Neural cell (in vitro differentiated cells): ENCODE results near the gene PLEKHG5. TPM values are rescaled to one million over a fixed set of nuclear protein-coding genes. Genes with fewer than 3 reads are reported as not detected.

Experiments
- H2AFZ ChIP-seq: fragments of 200-600, 300-800 bp; sonication (generic), shearing (Covaris generic); 2 replicates; pipeline ENCODE4 v1.6.0; 2014; ENCODE audit warnings: low read depth, mild to moderate bottlenecking, antibody characterized with exemption, low read length, moderate library complexity
- H3F3A ChIP-seq: fragments of 200-600 bp; shearing (Covaris generic); 2 replicates; pipeline ENCODE4 v1.6.1; 2016; ENCODE audit warnings: mild to moderate bottlenecking, moderate library complexity, mixed read lengths, antibody characterized with exemption, low read length; ENCODE audit not compliant: insufficient read depth, poor library complexity, severe bottlenecking
- H3K27ac ChIP-seq: fragments of 200-600, 300-800 bp; sonication (generic), shearing (Covaris generic); 2 replicates; pipeline ENCODE4 v1.5.1; 2014; ENCODE audit warnings: mild to moderate bottlenecking, low read length, moderate library complexity
- H3K27me3 ChIP-seq: fragments of 300-800, 200-600 bp; sonication (generic), shearing (Covaris generic); 2 replicates; pipeline ENCODE4 v1.6.0; 2014; ENCODE audit warnings: mild to moderate bottlenecking, low read depth, low read length, moderate library complexity; ENCODE audit not compliant: insufficient read depth
- H3K36me3 ChIP-seq: fragments of 300-800, 200-600 bp; sonication (generic), shearing (Covaris generic); 2 replicates; pipeline ENCODE4 v1.5.1; 2014; ENCODE audit warnings: mild to moderate bottlenecking, antibody characterized with exemption, low read length, moderate library complexity; ENCODE audit not compliant: insufficient read depth
- H3K4me2 ChIP-seq: fragments of 300-800, 200-600 bp; sonication (generic), shearing (Covaris generic); 2 replicates; pipeline ENCODE4 v1.6.0; 2014; ENCODE audit warnings: mild to moderate bottlenecking, low read length
- H3K4me3 ChIP-seq: fragments of 300-800, 200-600 bp; sonication (generic), shearing (Covaris generic); 2 replicates; pipeline ENCODE4 v1.5.1; 2014; ENCODE audit warnings: mild to moderate bottlenecking, low read length, moderate library complexity
- H3K79me2 ChIP-seq: fragments of 200-600 bp; shearing (Covaris generic); replicated peaks from 2 replicates; pipeline ENCODE4 v1.6.0; 2014; ENCODE audit warnings: mild to moderate bottlenecking, low read length, moderate library complexity; ENCODE audit not compliant: insufficient read depth
- H3K9ac ChIP-seq: fragments of 300-800, 200-600 bp; sonication (generic), shearing (Covaris generic); 2 replicates; pipeline ENCODE4 v1.6.1; 2016; ENCODE audit warnings: mild to moderate bottlenecking, low read length, mixed read lengths
- H3K9me2 ChIP-seq: fragments of 200-600 bp; shearing (Covaris generic); 2 replicates; pipeline ENCODE4 v1.6.1; 2016; ENCODE audit warnings: mild to moderate bottlenecking, low read length, mixed read lengths; ENCODE audit not compliant: insufficient read depth
- H3K9me3 ChIP-seq: fragments of 200-600, 300-800 bp; sonication (generic), shearing (Covaris generic); 2 replicates; pipeline ENCODE4 v1.6.1; 2016; ENCODE audit warnings: mild to moderate bottlenecking, mixed run types, low read length, moderate library complexity, mixed read lengths
- H4K20me1 ChIP-seq: fragments of 200-600 bp; shearing (Covaris generic); 2 replicates; pipeline ENCODE4 v1.6.1; 2016; ENCODE audit warnings: mild to moderate bottlenecking, mixed run types; ENCODE audit not compliant: insufficient read depth
- CTCF ChIP-seq: fragments of 450-650 bp; IDR thresholded peaks from 2 replicates; pipeline ENCODE4 v1.5.1; 2014; ENCODE audit warnings: antibody characterized with exemption, mild to moderate bottlenecking, moderate library complexity; ENCODE audit not compliant: poor library complexity, severe bottlenecking
- EP300 ChIP-seq: fragments of 450-650 bp; conservative IDR thresholded peaks from 2 replicates; pipeline ENCODE4 v1.6.1; 2014; ENCODE audit warnings: antibody characterized with exemption, mild to moderate bottlenecking, moderate library complexity; ENCODE audit not compliant: poor library complexity, severe bottlenecking
- EZH2 ChIP-seq: fragments of 200-600, 300-800 bp; shearing (Covaris generic), sonication (generic); IDR thresholded peaks from 2 replicates; pipeline ENCODE4 v1.6.1; 2014; ENCODE audit warnings: antibody characterized with exemption, low read length, borderline replicate concordance, mild to moderate bottlenecking; ENCODE audit not compliant: insufficient read depth, poor library complexity, severe bottlenecking
- MXI1 ChIP-seq: fragments of 450-650 bp; conservative IDR thresholded peaks from 2 replicates; pipeline ENCODE4 v1.6.1; 2014; ENCODE audit warnings: antibody characterized with exemption, mild to moderate bottlenecking; ENCODE audit not compliant: poor library complexity, severe bottlenecking
- POLR2AphosphoS5 ChIP-seq: IDR thresholded peaks from 2 replicates; pipeline ENCODE4 v1.6.1; 2012
- RAD21 ChIP-seq: fragments of 450-650 bp; conservative IDR thresholded peaks from 2 replicates; pipeline ENCODE4 v1.6.1; 2014; ENCODE audit warnings: antibody characterized with exemption, mild to moderate bottlenecking, moderate library complexity
- REST ChIP-seq: IDR thresholded peaks from 2 replicates; pipeline ENCODE4 v1.6.1; 2012; ENCODE audit warnings: borderline replicate concordance
- SMC3 ChIP-seq: fragments of 450-650 bp; conservative IDR thresholded peaks from 2 replicates; pipeline ENCODE4 v1.6.1; 2014; ENCODE audit warnings: antibody characterized with exemption, mild to moderate bottlenecking, moderate library complexity; ENCODE audit not compliant: poor library complexity
- TAF1 ChIP-seq: IDR thresholded peaks from 2 replicates; pipeline ENCODE4 v1.6.1; 2012; ENCODE audit warnings: low read depth
- polyA plus RNA-seq: library from polyadenylated mRNA; depleted of rRNA; stranded (reverse); fragments of >200 nt; gene quantifications from 2 replicates; pipeline ENCODE4 v1.2.3, GENCODE V29; 2014

PLEKHG5 gene
- polyA plus RNA-seq, 1 donor from 2014 or later = 24.0 TPM

GRCh38 chr1:6534248-6534822, 42.9 kb upstream of the PLEKHG5 start:
- Histone ChIP-seq H3K27me3 (no peaks in the 10 kb centered on the region), H3K4me3 (no peak overlapping the region), H3K9me2 (no peaks in the 10 kb centered on the region), H4K20me1 (no peaks in the 10 kb centered on the region), H3K27ac (no peak overlapping the region), H2AFZ (no peak overlapping the region), H3K9me3 (no peaks in the 10 kb centered on the region), H3K36me3 (peaks cover 6% of the 10 kb centered on the region), H3F3A (no peaks in the 10 kb centered on the region), H3K79me2 (no peaks in the 10 kb centered on the region), H3K9ac (no peak overlapping the region), H3K4me2 (no peak overlapping the region)
- TF ChIP-seq SMC3 = no peak
- no peak for TF ChIP-seq CTCF
- no peak for TF ChIP-seq RAD21
- no peak for TF ChIP-seq EZH2
- TF ChIP-seq REST = no peak
- TF ChIP-seq TAF1 = no peak
- TF ChIP-seq MXI1 = no peak
- TF ChIP-seq POLR2AphosphoS5 = no peak
- TF ChIP-seq EP300 = no peak

- Histone ChIP-seq H3K79me2 (no peaks in the 10 kb centered on the region), H3K27me3 (no peaks in the 10 kb centered on the region), H3K9ac (no peak overlapping the region), H2AFZ (no peak overlapping the region), H3K36me3 (peaks cover 12% of the 10 kb centered on the region), H3K9me3 (no peaks in the 10 kb centered on the region), H3K4me2 (no peak overlapping the region), H3F3A (no peaks in the 10 kb centered on the region), H3K4me3 (no peak overlapping the region), H3K27ac (no peak overlapping the region), H4K20me1 (no peaks in the 10 kb centered on the region), H3K9me2 (no peaks in the 10 kb centered on the region)
- TF ChIP-seq MXI1 = no peak
- no peak for TF ChIP-seq SMC3
- no peak for TF ChIP-seq CTCF
- TF ChIP-seq POLR2AphosphoS5 = no peak
Observed at GRCh38 chr1:6531996-6532395, 40.5 kb upstream of the PLEKHG5 start.
